ENCODE data around the gene TFPT. TPM values are rescaled to one million over a fixed set of nuclear protein-coding genes. Genes with fewer than 3 reads are reported as not detected.

Gene TFPT
- total and polyA plus RNA-seq, 4 donors: 2.4 to 5.6 (median 4.2) TPM

DNA sequence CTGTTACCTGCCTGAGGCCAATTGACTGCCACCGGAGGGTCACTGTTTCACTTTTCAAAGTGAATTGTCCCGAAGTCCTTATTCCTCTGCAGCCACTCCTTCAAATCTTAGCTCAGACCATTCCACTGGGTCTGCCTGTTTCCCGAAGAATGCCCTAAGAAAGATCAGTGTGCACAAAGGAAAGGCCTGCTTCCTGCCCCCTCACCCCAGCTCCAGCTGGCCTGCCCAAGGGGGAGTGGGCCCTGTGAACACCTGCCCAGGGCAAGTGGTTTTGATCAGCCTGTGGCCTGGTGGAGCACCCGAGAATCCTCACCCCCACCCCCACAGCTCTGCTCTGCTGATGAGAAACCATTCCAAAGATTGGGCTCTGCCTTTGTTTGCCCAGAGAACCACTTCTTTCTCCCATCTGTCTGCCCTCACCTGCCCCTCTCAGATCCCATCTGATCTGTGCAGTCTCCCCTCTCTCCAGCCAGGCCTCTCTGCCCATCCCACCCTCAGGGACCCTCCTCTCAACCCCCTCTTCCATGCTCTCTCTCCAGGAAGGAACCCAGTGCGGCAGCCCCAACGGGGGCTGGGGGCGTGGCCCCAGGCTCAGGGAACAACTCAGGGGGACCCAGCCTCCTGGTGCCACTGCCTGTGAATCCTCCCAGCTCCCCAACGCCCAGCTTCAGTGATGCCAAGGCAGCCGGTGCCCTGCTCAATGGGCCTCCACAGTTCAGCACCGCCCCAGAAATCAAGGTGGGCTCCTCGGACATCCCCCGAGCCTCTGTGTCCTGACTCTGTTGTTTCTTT lies 33.8 kb upstream of the TFPT start:
- no peak overlapping the region for H3K27ac ChIP-seq (ENCODE audit: low read depth in 1 of 2, low read length in 2 of 2)
- H3K36me3 ChIP-seq (ENCODE audit: control insufficient read depth in 4 of 4, insufficient read depth in 3 of 4, low read depth in 1 of 4, low read length in 3 of 4): peaks cover 30 to 94% (median 56%) of the 10 kb centered on the region in 4 donors
- no peak for TF ChIP-seq RAD21 (IDR thresholded peaks at IDR 0.05)
- no peak for TF ChIP-seq YY1 (IDR thresholded peaks at IDR 0.05)
- no peak for TF ChIP-seq EGR1 (IDR thresholded peaks at IDR 0.05; ENCODE audit: low read depth in 2 of 2)
- no peak for TF ChIP-seq SP1 (IDR thresholded peaks at IDR 0.05)
- TF ChIP-seq JUND (IDR thresholded peaks at IDR 0.05): no peak
- TF ChIP-seq TAF1 (conservative IDR thresholded peaks at IDR 0.05): no peak
- TF ChIP-seq, protein P1, sequence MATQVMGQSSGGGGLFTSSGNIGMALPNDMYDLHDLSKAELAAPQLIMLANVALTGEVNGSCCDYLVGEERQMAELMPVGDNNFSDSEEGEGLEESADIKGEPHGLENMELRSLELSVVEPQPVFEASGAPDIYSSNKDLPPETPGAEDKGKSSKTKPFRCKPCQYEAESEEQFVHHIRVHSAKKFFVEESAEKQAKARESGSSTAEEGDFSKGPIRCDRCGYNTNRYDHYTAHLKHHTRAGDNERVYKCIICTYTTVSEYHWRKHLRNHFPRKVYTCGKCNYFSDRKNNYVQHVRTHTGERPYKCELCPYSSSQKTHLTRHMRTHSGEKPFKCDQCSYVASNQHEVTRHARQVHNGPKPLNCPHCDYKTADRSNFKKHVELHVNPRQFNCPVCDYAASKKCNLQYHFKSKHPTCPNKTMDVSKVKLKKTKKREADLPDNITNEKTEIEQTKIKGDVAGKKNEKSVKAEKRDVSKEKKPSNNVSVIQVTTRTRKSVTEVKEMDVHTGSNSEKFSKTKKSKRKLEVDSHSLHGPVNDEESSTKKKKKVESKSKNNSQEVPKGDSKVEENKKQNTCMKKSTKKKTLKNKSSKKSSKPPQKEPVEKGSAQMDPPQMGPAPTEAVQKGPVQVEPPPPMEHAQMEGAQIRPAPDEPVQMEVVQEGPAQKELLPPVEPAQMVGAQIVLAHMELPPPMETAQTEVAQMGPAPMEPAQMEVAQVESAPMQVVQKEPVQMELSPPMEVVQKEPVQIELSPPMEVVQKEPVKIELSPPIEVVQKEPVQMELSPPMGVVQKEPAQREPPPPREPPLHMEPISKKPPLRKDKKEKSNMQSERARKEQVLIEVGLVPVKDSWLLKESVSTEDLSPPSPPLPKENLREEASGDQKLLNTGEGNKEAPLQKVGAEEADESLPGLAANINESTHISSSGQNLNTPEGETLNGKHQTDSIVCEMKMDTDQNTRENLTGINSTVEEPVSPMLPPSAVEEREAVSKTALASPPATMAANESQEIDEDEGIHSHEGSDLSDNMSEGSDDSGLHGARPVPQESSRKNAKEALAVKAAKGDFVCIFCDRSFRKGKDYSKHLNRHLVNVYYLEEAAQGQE (IDR thresholded peaks at IDR 0.05): no peak
- TF ChIP-seq FOXA1 (IDR thresholded peaks at IDR 0.05): no peak
- no peak for TF ChIP-seq GABPA (IDR thresholded peaks at IDR 0.05 in 1 of 2, conservative IDR thresholded peaks at IDR 0.05 in 1 of 2)
- TF ChIP-seq, protein P2, sequence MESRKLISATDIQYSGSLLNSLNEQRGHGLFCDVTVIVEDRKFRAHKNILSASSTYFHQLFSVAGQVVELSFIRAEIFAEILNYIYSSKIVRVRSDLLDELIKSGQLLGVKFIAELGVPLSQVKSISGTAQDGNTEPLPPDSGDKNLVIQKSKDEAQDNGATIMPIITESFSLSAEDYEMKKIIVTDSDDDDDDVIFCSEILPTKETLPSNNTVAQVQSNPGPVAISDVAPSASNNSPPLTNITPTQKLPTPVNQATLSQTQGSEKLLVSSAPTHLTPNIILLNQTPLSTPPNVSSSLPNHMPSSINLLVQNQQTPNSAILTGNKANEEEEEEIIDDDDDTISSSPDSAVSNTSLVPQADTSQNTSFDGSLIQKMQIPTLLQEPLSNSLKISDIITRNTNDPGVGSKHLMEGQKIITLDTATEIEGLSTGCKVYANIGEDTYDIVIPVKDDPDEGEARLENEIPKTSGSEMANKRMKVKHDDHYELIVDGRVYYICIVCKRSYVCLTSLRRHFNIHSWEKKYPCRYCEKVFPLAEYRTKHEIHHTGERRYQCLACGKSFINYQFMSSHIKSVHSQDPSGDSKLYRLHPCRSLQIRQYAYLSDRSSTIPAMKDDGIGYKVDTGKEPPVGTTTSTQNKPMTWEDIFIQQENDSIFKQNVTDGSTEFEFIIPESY (IDR thresholded peaks at IDR 0.05): no peak
- TF ChIP-seq, protein P3, sequence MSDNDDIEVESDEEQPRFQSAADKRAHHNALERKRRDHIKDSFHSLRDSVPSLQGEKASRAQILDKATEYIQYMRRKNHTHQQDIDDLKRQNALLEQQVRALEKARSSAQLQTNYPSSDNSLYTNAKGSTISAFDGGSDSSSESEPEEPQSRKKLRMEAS (IDR thresholded peaks at IDR 0.05): no peak
- 87% methylated on average over 12 of the region's 12 CpGs for WGBS
- no peaks in the 10 kb centered on the region for H3K27me3 ChIP-seq (ENCODE audit: control insufficient read depth in 4 of 4, insufficient read depth in 4 of 4, low read length in 3 of 4)
- no peaks in the 10 kb centered on the region for H3K4me1 ChIP-seq (ENCODE audit: control insufficient read depth in 4 of 4, insufficient read depth in 4 of 4, low read length in 3 of 4)
- no peak overlapping the region for H3K9ac ChIP-seq (ENCODE audit: low read depth in 1 of 2, low read length in 2 of 2)
- no peak overlapping the region for H3K4me3 ChIP-seq (ENCODE audit: low read depth in 1 of 3, low read length in 3 of 3)
- DNase-seq (ENCODE audit: low spot score): no peak
- no peaks in the 10 kb centered on the region for H3K9me3 ChIP-seq (ENCODE audit: control insufficient read depth in 4 of 4, low read length in 3 of 4)

DNA sequence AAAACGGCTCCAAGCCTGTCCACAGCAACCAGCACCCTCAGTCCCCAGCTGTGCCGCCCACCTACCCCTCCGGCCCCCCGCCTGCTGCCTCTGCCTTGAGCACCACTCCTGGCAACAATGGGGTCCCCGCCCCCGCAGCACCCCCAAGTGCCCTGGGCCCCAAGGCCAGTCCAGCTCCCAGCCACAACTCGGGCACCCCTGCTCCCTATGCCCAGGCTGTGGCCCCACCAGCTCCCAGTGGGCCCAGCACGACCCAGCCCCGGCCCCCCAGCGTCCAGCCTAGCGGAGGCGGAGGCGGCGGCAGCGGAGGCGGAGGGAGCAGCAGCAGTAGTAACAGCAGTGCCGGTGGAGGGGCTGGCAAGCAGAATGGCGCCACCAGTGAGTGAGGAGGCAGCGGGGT lies 32.7 kb upstream of the TFPT start:
- no peaks in the 10 kb centered on the region for H3K4me1 ChIP-seq (ENCODE audit: control insufficient read depth in 4 of 4, insufficient read depth in 4 of 4, low read length in 3 of 4)
- H3K27me3 ChIP-seq (ENCODE audit: control insufficient read depth in 4 of 4, insufficient read depth in 4 of 4, low read length in 3 of 4): no peaks in the 10 kb centered on the region
- H3K27ac ChIP-seq (ENCODE audit: low read depth in 1 of 2, low read length in 2 of 2): no peak overlapping the region
- no peak for DNase-seq (ENCODE audit: low spot score)
- TF ChIP-seq, protein P1 (IDR thresholded peaks at IDR 0.05): no peak
- H3K9me3 ChIP-seq (ENCODE audit: control insufficient read depth in 4 of 4, low read length in 3 of 4): no peaks in the 10 kb centered on the region
- peaks cover 24 to 94% (median 60%) of the 10 kb centered on the region in 4 donors for H3K36me3 ChIP-seq (ENCODE audit: control insufficient read depth in 4 of 4, insufficient read depth in 3 of 4, low read depth in 1 of 4, low read length in 3 of 4)
- no peak overlapping the region for H3K9ac ChIP-seq (ENCODE audit: low read depth in 1 of 2, low read length in 2 of 2)
- no peak overlapping the region for H3K4me3 ChIP-seq (ENCODE audit: low read depth in 1 of 3, low read length in 3 of 3)
- 94% methylated on average over 19 of the region's 19 CpGs for WGBS
